NCI-H1436 (cell line): Measurements from ENCODE around the gene PAX4.

ENCODE experiments used
- DNase-seq: peaks from one replicate; lab custom pipeline; 2025; lab: John Stamatoyannopoulos, UW

Gene PAX4

GRCh38 chr7:127628445-127628844, 10.5 kb upstream of the PAX4 start:
- DNase-seq: no peak

- DNase-seq: no peak
Observed at GRCh38 chr7:127625331-127625730, 7.4 kb upstream of the PAX4 start.

- DNase-seq: no peak
Observed at GRCh38 chr7:127620406-127621233, 2.7 kb upstream of the PAX4 start.

GRCh38 chr7:127619681-127620405, 1.9 kb upstream of the PAX4 start:
- no peak for DNase-seq

GRCh38 chr7:127618775-127619174, 833 bp upstream of the PAX4 start:
- no peak for DNase-seq

- no peak for DNase-seq
Observed at GRCh38 chr7:127616724-127617123, 1.2 kb downstream of the PAX4 start.

- DNase-seq: no peak
Observed at GRCh38 chr7:127612263-127612662, 5.7 kb downstream of the PAX4 start.

- no peak for DNase-seq
Observed at GRCh38 chr7:127609297-127609696, 8.6 kb downstream of the PAX4 start.

- no peak for DNase-seq
Observed at GRCh38 chr7:127608446-127608845, 9.5 kb downstream of the PAX4 start.

GRCh38 chr7:127600885-127601284, 17.1 kb downstream of the PAX4 start:
- DNase-seq: no peak

GRCh38 chr7:127598318-127598717, 19.6 kb downstream of the PAX4 start:
- no peak for DNase-seq

- DNase-seq: no peak
Observed at GRCh38 chr7:127595737-127596136, 22.2 kb downstream of the PAX4 start.

- no peak for DNase-seq
Observed at GRCh38 chr7:127594490-127594889, 23.5 kb downstream of the PAX4 start.

- no peak for DNase-seq
Observed at GRCh38 chr7:127592550-127592949, 25.4 kb downstream of the PAX4 start.

- no peak for DNase-seq
Observed at GRCh38 chr7:127591591-127591990, 26.4 kb downstream of the PAX4 start.

GRCh38 chr7:127591189-127591588, 26.8 kb downstream of the PAX4 start:
- no peak for DNase-seq

GRCh38 chr7:127589896-127590295, 28.0 kb downstream of the PAX4 start:
- DNase-seq: no peak

GRCh38 chr7:127588697-127589482, 29.1 kb downstream of the PAX4 start:
- peak; percentile 28 for DNase-seq

- DNase-seq: peak; percentile 75
Observed at GRCh38 chr7:127588019-127588696, 29.8 kb downstream of the PAX4 start, which contains the start of gene ARF5. TSS of gene ARF5 (plus strand) at chr7:127588411. CDS start at chr7:127588499, 88 bp downstream.

- DNase-seq: no peak
Observed at GRCh38 chr7:127587663-127588018, 30.3 kb downstream of the PAX4 start.

- DNase-seq: no peak
Observed at GRCh38 chr7:127586346-127586745, 31.6 kb downstream of the PAX4 start.
